Measurements from ENCODE around the gene EYA2. TPM values are rescaled to one million over a fixed set of nuclear protein-coding genes. Genes with fewer than 3 reads are reported as not detected.
A peak's percentile ranks its signal among the peaks of the same experiment; 100 is the strongest.

EYA2 gene
- total RNA-seq, 2 donors from 2014 or later: 3.5 to 3.8 TPM

DNA sequence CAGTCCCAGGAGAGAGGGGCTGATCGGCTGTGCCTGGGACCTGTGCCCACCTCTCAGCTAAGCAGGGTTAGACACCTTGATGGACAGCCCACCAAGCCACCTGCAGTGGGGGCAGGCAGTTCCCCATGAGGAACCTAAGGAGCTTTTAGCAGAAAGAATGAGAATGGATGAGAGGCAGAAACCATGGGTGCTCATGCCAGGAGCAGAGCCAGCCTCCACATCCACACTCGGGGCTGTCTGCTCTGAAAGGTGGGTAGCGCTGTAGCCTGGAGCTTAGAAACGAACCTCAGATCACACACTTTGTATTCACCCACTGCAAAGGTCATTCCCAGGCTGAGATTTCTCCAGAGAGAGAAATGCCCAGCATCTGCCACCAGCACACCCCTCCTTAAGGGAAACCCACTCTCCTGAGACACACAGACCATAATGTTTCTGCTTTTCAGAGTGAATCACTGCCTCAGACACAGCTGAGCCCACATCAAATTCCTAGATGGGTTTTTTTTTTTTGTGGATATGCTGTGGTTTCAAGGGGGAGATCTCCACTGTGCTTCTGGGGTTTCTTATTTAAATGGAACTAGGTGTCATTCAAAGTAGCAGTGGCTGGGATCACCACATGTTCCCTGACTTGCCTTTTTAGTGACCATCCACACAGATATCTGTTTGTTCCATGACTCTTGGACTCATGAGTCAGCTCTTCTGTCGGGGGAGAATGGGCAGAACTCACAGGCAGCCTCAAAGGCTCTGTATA is 218.9 kb downstream of the EYA2 start:
- H3K36me3 ChIP-seq: no peaks in the 10 kb centered on the region
- no peak overlapping the region for H3K27ac ChIP-seq
- H3K4me1 ChIP-seq (ENCODE audit: control insufficient read depth in 1 of 2, low read depth in 2 of 2): peaks cover 7 to 17% of the 10 kb centered on the region in 2 donors
- TF ChIP-seq, protein P1, sequence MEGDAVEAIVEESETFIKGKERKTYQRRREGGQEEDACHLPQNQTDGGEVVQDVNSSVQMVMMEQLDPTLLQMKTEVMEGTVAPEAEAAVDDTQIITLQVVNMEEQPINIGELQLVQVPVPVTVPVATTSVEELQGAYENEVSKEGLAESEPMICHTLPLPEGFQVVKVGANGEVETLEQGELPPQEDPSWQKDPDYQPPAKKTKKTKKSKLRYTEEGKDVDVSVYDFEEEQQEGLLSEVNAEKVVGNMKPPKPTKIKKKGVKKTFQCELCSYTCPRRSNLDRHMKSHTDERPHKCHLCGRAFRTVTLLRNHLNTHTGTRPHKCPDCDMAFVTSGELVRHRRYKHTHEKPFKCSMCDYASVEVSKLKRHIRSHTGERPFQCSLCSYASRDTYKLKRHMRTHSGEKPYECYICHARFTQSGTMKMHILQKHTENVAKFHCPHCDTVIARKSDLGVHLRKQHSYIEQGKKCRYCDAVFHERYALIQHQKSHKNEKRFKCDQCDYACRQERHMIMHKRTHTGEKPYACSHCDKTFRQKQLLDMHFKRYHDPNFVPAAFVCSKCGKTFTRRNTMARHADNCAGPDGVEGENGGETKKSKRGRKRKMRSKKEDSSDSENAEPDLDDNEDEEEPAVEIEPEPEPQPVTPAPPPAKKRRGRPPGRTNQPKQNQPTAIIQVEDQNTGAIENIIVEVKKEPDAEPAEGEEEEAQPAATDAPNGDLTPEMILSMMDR (IDR thresholded peaks at IDR 0.05): no peak
- peaks cover 14% of the 10 kb centered on the region for H3K9me3 ChIP-seq
- DNase-seq (ENCODE audit: low spot score) (no peak), ATAC-seq (ENCODE audit: insufficient number of reproducible peaks, low FRiP score, low read depth) (no peak)
- no peaks in the 10 kb centered on the region for H3K27me3 ChIP-seq (replicated peaks; ENCODE audit: insufficient read depth)
- H3K4me3 ChIP-seq: no peak overlapping the region

DNA sequence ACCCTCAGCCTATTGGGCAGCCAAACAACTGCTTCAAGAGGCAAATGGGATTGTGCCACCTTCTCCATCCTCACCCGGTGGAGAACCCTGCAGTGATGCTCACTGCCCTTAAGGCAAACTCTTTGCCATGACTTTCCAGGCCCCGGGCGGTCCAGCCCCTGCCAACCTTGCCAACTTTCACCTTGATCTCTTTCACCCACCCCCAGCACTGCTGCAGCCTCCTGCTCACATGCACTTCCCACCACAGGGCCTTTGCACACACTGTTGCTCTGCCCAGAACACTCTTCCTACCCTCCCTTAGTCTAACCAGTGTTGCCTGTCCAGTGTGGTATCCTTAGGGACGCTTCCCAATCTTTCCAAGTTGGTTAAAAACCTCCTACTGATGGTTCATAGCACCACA is 221.1 kb downstream of the EYA2 start:
- TF ChIP-seq, protein P1 (IDR thresholded peaks at IDR 0.05): no peak
- H3K27ac ChIP-seq: no peak overlapping the region
- H3K4me3 ChIP-seq: no peak overlapping the region
- H3K27me3 ChIP-seq (replicated peaks; ENCODE audit: insufficient read depth): no peaks in the 10 kb centered on the region
- DNase-seq (ENCODE audit: low spot score) (no peak), ATAC-seq (ENCODE audit: insufficient number of reproducible peaks, low FRiP score, low read depth) (no peak)
- peaks cover 10% of the 10 kb centered on the region for H3K9me3 ChIP-seq
- H3K36me3 ChIP-seq: no peaks in the 10 kb centered on the region
- peaks cover 7 to 20% of the 10 kb centered on the region in 2 donors for H3K4me1 ChIP-seq (ENCODE audit: control insufficient read depth in 1 of 2, low read depth in 2 of 2)

DNA sequence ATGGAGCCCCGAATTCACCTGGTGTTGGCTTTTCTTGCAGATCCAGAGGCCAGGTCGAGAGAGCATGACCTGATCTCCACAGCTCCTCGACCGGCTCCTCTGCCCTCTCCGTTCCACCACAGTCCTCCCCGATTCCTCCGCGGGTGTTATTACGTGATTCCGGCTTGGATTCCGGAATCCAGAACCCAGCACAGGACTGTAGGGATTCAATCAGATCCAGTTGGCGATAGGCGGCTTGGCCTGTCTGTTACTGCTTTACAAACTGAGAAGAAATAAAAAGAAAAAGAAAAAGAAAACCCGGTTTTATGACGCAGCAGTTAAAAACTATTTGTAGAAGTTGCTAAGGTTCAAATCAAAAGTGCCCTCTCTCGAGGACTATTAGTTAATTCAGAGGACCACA is 222.7 kb downstream of the EYA2 start:
- peak overlapping the region; percentile 46 for H3K4me3 ChIP-seq
- DNase-seq (ENCODE audit: low spot score): no peak
- TF ChIP-seq, protein P1 (IDR thresholded peaks at IDR 0.05): no peak

DNA sequence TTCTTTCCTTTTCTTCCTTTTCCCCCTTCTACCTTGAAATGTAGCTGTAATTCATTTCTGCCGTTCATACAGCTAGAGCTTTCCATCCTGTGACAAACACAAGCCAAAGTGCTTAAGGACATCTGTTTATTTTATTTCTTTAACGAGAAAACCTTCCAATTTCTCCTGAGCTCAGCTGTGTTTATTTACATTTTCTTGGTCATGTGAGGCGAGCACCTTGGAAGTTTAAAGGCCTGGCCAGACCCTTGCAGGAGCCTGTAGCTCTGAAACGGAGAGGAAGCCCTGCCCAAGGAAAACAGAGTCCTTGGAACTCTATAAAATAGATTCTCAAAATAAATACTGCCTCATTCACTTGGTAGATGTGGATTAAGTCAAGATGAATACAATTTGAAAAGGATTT is 223.1 kb downstream of the EYA2 start:
- peak overlapping the region; percentile 74 to 83 for H3K27ac ChIP-seq

More for the DNA sequence above, 222.7 kb downstream of the EYA2 start:
- ATAC-seq (ENCODE audit: insufficient number of reproducible peaks, low FRiP score, low read depth): no peak
- H3K36me3 ChIP-seq: no peaks in the 10 kb centered on the region
- peak overlapping the region; percentile 74 to 83 for H3K27ac ChIP-seq
- peaks cover 7 to 20% of the 10 kb centered on the region in 2 donors for H3K4me1 ChIP-seq (ENCODE audit: control insufficient read depth in 1 of 2, low read depth in 2 of 2)
- no peaks in the 10 kb centered on the region for H3K9me3 ChIP-seq
- no peaks in the 10 kb centered on the region for H3K27me3 ChIP-seq (replicated peaks; ENCODE audit: insufficient read depth)

DNA sequence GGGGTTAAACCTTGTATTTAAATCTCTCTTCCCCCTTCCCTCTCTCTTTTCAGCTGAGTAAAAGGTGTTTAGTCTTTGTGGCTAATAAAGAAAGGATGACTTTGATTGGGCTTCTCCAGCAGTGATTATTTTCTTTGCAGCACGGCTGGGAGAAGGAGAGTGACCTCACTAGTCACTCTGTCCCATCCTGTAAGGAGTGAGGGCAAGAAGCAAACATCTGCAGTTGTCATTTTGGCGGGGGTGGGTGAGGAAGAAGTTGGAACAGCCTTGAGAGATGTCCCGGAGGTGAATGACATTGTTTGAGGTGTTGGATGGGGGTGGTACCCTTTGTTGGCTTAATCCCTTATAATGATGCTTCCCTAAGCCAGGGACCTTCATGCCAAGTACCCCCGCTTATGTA is 223.6 kb downstream of the EYA2 start:
- no peaks in the 10 kb centered on the region for H3K27me3 ChIP-seq (replicated peaks; ENCODE audit: insufficient read depth)
- no peaks in the 10 kb centered on the region for H3K9me3 ChIP-seq
- H3K4me1 ChIP-seq (ENCODE audit: control insufficient read depth in 1 of 2, low read depth in 2 of 2): peaks cover 7 to 20% of the 10 kb centered on the region in 2 donors
- ATAC-seq (ENCODE audit: insufficient number of reproducible peaks, low FRiP score, low read depth) (no peak), DNase-seq (ENCODE audit: low spot score) (no peak)
- TF ChIP-seq, protein P1 (IDR thresholded peaks at IDR 0.05): no peak
- no peaks in the 10 kb centered on the region for H3K36me3 ChIP-seq
- H3K4me3 ChIP-seq: peak overlapping the region; percentile 46
- H3K27ac ChIP-seq: peak overlapping the region; percentile 74 to 83

More for the DNA sequence above, 223.1 kb downstream of the EYA2 start:
- Histone ChIP-seq H3K27me3 (replicated peaks; ENCODE audit: insufficient read depth) (no peaks in the 10 kb centered on the region), H3K36me3 (no peaks in the 10 kb centered on the region), H3K4me1 (ENCODE audit: control insufficient read depth in 1 of 2, low read depth in 2 of 2) (peaks cover 7 to 20% of the 10 kb centered on the region in 2 donors), H3K9me3 (no peaks in the 10 kb centered on the region), H3K4me3 (peak overlapping the region; percentile 46)
- TF ChIP-seq, protein P1 (IDR thresholded peaks at IDR 0.05): no peak
- DNase-seq (ENCODE audit: low spot score) (no peak), ATAC-seq (ENCODE audit: insufficient number of reproducible peaks, low FRiP score, low read depth) (no peak)

Data from thoracic aorta (tissue), 2 donors.